Gastrocnemius medialis (tissue), 4 donors: ENCODE results near the gene FANCL. TPM values are rescaled to one million over a fixed set of nuclear protein-coding genes. Genes with fewer than 3 reads are reported as not detected.

Experiments
- ATAC-seq, 2 donors: fragments of 150-250 bp; one replicate each; pipeline ENCODE4 v1.9.1; 2016
- DNase-seq, 2 donors: peaks; one replicate each; pipeline ENCODE4 v3.0.0-alpha.2; 2019
- H3K27ac ChIP-seq, 4 donors: fragments of 200-600 bp; sonication (generic); 1 replicate in 1 of 4; 2 replicates in 3 of 4; pipeline ENCODE4 v1.5.1; 2016 to 2018; ENCODE audit warnings: mild to moderate bottlenecking in 2 of 4, moderate library complexity in 1 of 4
- H3K27me3 ChIP-seq, 3 donors: fragments of 200-600 bp; sonication (generic) in 2 of 3; 1 replicate in 1 of 3; 2 replicates in 2 of 3; pipeline versions ENCODE4 v1.5.1 to v1.6.0; 2016 to 2019; ENCODE audit warnings: mild to moderate bottlenecking in 1 of 3, moderate library complexity in 1 of 3
- H3K36me3 ChIP-seq, 2 donors: fragments of 200-600 bp; sonication (generic) in 1 of 2; one replicate each; pipeline ENCODE4 v1.5.1; 2017 to 2018
- H3K4me1 ChIP-seq, 2 donors: fragments of 200-600 bp; sonication (generic) in 1 of 2; one replicate each; pipeline ENCODE4 v1.5.1; 2016 to 2017; ENCODE audit warnings: mild to moderate bottlenecking in 2 of 2
- H3K4me3 ChIP-seq, 4 donors: fragments of 200-600 bp; sonication (generic) in 3 of 4; 1 replicate in 1 of 4; 2 replicates in 3 of 4; pipeline ENCODE4 v1.5.1; 2016 to 2019; ENCODE audit warnings: mild to moderate bottlenecking in 2 of 4
- H3K9me3 ChIP-seq, 3 donors: fragments of 200-600 bp; sonication (generic) in 2 of 3; 1 replicate in 1 of 3; 2 replicates in 2 of 3; pipeline ENCODE4 v1.5.1; 2016 to 2019
- POLR2A ChIP-seq, 2 donors: fragments of 450-650 bp; IDR thresholded peaks; one replicate each; pipeline ENCODE4 v1.6.1; 2017; ENCODE audit warnings: antibody characterized with exemption in 2 of 2, mild to moderate bottlenecking in 2 of 2, moderate library complexity in 2 of 2
- in situ Hi-C, 4 donors: fragments of 200-750 bp; cut with MboI; loops; one replicate each; pipeline versions ENCODE4 v1.15.0 to v1.8.0; 2017; ENCODE audit warnings: low sequenced_read_pairs in 4 of 4
- intact Hi-C: fragments of 100-400 bp; cut with DNase I; formaldehyde crosslinking; loops from one replicate; pipeline ENCODE4 v1.15.1; 2023; ENCODE audit warnings: low total_unique reads
- total RNA-seq, 4 donors: library from RNA; depleted of rRNA; stranded (reverse); fragments of >200 nt; gene quantifications; one replicate each; pipeline versions ENCODE4 v1.1.0 to v1.2.3, GENCODE V29; 2016
- TF ChIP-seq, protein P1 (sequence below), 5 experiments: fragments of 450-650 bp in 3 of 5; fragments of 200-600 bp in 2 of 5; sonication (generic) in 2 of 5; IDR thresholded peaks in 4 of 5; conservative IDR thresholded peaks in 1 of 5; 1 replicate in 4 of 5; 2 replicates in 1 of 5; pipeline ENCODE4 v1.5.1; 2016 to 2019; ENCODE audit warnings: antibody characterized with exemption in 5 of 5, mild to moderate bottlenecking in 3 of 5, moderate library complexity in 3 of 5

FANCL gene
- total RNA-seq, 4 donors from 2014 or later, result 1.7 to 5.7 (median 4.6) TPM

GRCh38 chr2:58163913-58164312 is 77.2 kb downstream of the FANCL start:
- no peak for TF ChIP-seq POLR2A (IDR thresholded peaks at IDR 0.05)
- TF ChIP-seq, protein P1, sequence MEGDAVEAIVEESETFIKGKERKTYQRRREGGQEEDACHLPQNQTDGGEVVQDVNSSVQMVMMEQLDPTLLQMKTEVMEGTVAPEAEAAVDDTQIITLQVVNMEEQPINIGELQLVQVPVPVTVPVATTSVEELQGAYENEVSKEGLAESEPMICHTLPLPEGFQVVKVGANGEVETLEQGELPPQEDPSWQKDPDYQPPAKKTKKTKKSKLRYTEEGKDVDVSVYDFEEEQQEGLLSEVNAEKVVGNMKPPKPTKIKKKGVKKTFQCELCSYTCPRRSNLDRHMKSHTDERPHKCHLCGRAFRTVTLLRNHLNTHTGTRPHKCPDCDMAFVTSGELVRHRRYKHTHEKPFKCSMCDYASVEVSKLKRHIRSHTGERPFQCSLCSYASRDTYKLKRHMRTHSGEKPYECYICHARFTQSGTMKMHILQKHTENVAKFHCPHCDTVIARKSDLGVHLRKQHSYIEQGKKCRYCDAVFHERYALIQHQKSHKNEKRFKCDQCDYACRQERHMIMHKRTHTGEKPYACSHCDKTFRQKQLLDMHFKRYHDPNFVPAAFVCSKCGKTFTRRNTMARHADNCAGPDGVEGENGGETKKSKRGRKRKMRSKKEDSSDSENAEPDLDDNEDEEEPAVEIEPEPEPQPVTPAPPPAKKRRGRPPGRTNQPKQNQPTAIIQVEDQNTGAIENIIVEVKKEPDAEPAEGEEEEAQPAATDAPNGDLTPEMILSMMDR (IDR thresholded peaks at IDR 0.05 in 4 of 5, conservative IDR thresholded peaks at IDR 0.05 in 1 of 5), result no peak
- no peak overlapping the region for H3K4me3 ChIP-seq
- in situ Hi-C loops, result no loop called here
- no peaks in the 10 kb centered on the region for H3K4me1 ChIP-seq
- H3K27me3 ChIP-seq, result no peaks in the 10 kb centered on the region
- H3K9me3 ChIP-seq, result no peaks in the 10 kb centered on the region
- intact Hi-C loops, result no loop called here
- DNase-seq, result no peak
- no peak overlapping the region for H3K27ac ChIP-seq
- H3K36me3 ChIP-seq, result peaks cover 0 to 20% of the 10 kb centered on the region in 2 donors
- no peak for ATAC-seq

DNA sequence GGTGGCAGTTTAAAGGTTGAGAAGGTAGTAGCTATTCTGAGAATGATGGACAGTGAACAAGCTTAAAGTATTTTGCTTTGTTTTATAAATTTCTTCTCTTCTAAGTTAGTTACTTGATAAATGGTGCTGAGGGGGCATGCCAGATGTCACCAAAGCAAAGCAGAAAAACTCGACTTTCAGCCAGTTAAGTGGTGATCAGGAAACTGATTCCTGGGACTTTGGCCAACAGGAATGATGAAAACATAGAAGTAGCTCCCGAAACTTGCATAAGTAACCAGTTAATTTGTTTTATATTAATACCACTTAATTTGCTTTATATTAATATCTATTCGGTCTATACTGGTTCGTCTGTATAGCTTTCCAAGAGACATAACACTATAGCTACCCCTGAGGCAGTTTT is 82.6 kb downstream of the FANCL start:
- no peaks in the 10 kb centered on the region for H3K27me3 ChIP-seq
- intact Hi-C loops, result no loop called here
- H3K9me3 ChIP-seq, result no peaks in the 10 kb centered on the region
- ATAC-seq (no peak), DNase-seq (no peak)
- no peak overlapping the region for H3K27ac ChIP-seq
- TF ChIP-seq, protein P1 (IDR thresholded peaks at IDR 0.05 in 4 of 5, conservative IDR thresholded peaks at IDR 0.05 in 1 of 5), result no peak
- no peak for TF ChIP-seq POLR2A (IDR thresholded peaks at IDR 0.05)
- H3K4me3 ChIP-seq, result no peak overlapping the region
- in situ Hi-C loops, result no loop called here
- peaks cover 0 to 30% of the 10 kb centered on the region in 2 donors for H3K36me3 ChIP-seq
- no peaks in the 10 kb centered on the region for H3K4me1 ChIP-seq

- ATAC-seq (no peak), DNase-seq (no peak)
- Histone ChIP-seq H3K36me3 (peaks cover 0 to 30% of the 10 kb centered on the region in 2 donors), H3K27ac (no peak overlapping the region), H3K4me3 (no peak overlapping the region), H3K9me3 (no peaks in the 10 kb centered on the region), H3K4me1 (no peaks in the 10 kb centered on the region), H3K27me3 (no peaks in the 10 kb centered on the region)
- intact Hi-C loops (no loop called here), in situ Hi-C loops (no loop called here)
- TF ChIP-seq POLR2A (IDR thresholded peaks at IDR 0.05), result no peak
Measured at GRCh38 chr2:58157754-58158153, 83.4 kb downstream of the FANCL start.

DNA sequence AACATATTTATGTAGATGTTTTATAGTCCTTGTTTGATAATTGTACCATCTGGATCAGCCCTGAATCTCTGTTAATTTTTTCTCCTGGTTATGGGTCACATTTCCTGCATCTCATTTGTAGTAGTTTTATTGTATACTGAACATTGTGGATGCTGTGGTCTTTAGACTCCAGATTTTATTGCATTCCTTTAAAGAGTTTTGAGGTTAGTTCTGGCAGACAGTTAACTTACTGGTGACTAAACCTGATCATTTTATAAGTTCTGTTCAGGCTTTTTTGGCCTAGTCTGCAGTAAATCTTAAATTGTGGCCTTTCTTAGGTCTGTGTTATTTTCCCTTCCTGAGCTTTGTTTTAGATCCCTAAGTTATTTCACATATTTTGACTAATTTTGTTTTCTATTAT is 84.3 kb downstream of the FANCL start:
- no peak for ATAC-seq
- H3K4me3 ChIP-seq, result no peak overlapping the region
- in situ Hi-C loops, result no loop called here
- H3K4me1 ChIP-seq, result no peaks in the 10 kb centered on the region
- H3K36me3 ChIP-seq, result peaks cover 0 to 30% of the 10 kb centered on the region in 2 donors
- H3K27ac ChIP-seq, result no peak overlapping the region
- intact Hi-C loops, result no loop called here
- H3K27me3 ChIP-seq, result no peaks in the 10 kb centered on the region
- TF ChIP-seq POLR2A (IDR thresholded peaks at IDR 0.05), result no peak
- TF ChIP-seq, protein P1 (IDR thresholded peaks at IDR 0.05 in 4 of 5, conservative IDR thresholded peaks at IDR 0.05 in 1 of 5), result no peak
- H3K9me3 ChIP-seq, result no peaks in the 10 kb centered on the region
- no peak for DNase-seq

- H3K36me3 ChIP-seq, result peaks cover 0 to 23% of the 10 kb centered on the region in 2 donors
- no peak for TF ChIP-seq POLR2A (IDR thresholded peaks at IDR 0.05)
- TF ChIP-seq, protein P1 (IDR thresholded peaks at IDR 0.05 in 4 of 5, conservative IDR thresholded peaks at IDR 0.05 in 1 of 5), result no peak
- ATAC-seq (no peak), DNase-seq (no peak)
- in situ Hi-C loops, result no loop called here
- no peak overlapping the region for H3K27ac ChIP-seq
- no peaks in the 10 kb centered on the region for H3K27me3 ChIP-seq
- intact Hi-C loops, result no loop called here
- H3K4me1 ChIP-seq, result no peaks in the 10 kb centered on the region
- H3K4me3 ChIP-seq, result no peak overlapping the region
- H3K9me3 ChIP-seq, result no peaks in the 10 kb centered on the region
Measured at GRCh38 chr2:58155160-58155778, 85.9 kb downstream of the FANCL start.
